GM12892 (cell line): Measurements from ENCODE around the gene TEAD1.

ENCODE experiments used
- POLR2A ChIP-seq: IDR thresholded peaks from 2 replicates; pipeline ENCODE4 v1.6.1; 2011; ENCODE audit warnings: low read depth, low read length, control low read depth
- POLR2AphosphoS5 ChIP-seq: IDR thresholded peaks from 2 replicates; pipeline ENCODE4 v1.6.1; 2011; ENCODE audit warnings: low read depth, low read length, control low read depth
- TAF1 ChIP-seq: IDR thresholded peaks from 2 replicates; pipeline ENCODE4 v1.6.1; 2011; ENCODE audit warnings: low read depth, mild to moderate bottlenecking, control low read depth, low read length, borderline replicate concordance

- TF ChIP-seq TAF1 (no peak), POLR2AphosphoS5 (no peak), POLR2A (no peak)
These were observed 172.8 kb downstream of the TEAD1 start for GRCh38 chr11:12846786-12847615.
